HG02759 (cell line): Measurements from ENCODE around the gene FXYD2.
"Not testable (repeated sequence)": the region's sequence is repeated elsewhere in the genome, so short reads cannot be mapped to it uniquely, and the experiment has no call there.

ENCODE experiments used
- ATAC-seq: cut with Tn5 transposase; IDR thresholded peaks from one replicate; pipeline ENCODE4 v1.9.1; 2021; ENCODE audit warnings: mild to moderate bottlenecking, moderate library complexity; ENCODE audit not compliant: unreplicated experiment

The FXYD2 gene

DNA sequence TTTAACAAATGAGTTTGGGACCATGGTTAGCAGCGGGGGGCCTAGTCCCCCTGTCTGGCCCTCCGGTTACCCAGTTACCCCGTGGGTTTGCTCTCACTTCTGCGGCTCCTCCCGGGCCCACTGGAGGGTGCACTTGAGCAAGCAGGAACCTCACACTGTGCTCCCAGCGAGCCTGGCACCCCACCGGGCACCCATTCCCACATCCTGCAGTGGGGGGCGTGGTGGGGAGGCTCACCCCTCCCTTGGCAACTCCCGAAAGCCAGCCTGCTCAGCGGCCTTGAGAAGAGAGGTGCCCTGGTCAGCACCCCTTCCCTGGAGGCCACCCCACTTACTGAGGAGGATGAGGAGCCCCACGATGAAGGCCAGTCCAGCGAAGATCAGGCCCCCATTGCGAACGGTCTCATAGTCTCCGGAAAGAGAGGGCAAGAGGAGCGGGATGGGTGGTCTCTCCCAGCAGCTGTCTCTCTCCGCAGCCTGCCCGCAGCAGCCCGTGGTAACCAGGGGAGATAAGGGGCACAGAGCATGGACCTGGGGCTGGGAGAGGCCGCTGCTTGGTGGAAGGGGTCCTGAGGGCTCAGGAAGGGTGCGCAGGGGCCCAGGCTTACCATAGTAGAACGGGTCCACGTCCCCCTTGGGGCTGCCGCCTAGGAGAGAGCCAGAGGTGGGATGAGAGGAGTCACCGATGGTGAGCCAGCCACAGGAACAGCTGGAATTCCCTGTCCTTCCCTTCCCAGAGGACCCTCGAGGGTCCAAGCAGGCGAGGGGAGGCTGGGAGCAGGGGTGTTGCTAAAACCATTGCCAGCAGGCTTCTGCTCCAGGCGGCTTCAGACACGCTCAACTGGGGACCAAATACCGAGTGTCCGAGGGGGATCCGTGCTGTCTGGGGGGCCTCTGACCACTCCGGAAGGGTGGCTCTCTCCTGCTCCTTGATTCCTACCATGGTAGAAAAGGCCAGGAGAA is 2.2 kb downstream of the FXYD2 start:
- ATAC-seq = no peak

DNA sequence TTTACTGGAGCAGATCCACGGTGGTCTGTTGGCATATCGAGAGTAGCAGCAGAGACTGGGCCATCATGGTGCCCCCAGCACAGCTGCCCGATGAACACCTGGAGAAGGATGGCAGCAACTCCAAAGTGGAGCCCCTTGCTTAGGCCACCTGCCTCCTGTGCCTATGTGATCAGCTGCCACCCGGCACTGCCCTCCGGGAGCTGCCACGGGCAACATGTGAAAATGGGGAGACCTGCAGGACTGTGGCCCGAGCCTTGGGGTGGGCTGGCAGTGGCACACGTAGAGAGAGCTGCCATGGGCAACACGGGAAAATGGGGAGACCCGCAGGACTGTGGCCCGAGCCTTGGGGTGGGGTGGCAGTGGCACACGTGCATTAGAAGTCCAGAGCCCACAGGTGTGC is 3.1 kb downstream of the FXYD2 start:
- no peak for ATAC-seq

DNA sequence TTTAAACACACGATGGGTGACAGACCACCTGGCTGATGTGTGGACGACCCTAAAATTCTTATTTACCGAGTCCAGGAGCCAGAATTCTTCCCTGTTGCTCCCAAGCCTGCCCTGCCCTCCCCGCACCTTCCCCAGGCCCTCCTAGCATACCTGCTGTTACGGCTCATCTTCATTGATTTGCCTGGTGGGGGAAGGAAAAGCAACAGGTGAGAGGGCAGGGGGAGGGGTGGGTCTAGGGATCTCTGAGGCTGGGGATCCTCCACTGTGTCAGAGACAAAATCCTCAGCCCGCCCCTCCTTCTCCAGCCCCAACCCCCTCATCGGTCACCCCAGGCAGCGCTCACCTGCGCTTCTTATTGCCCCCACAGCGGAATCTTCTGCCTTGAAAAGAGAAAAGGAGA is 4.0 kb downstream of the FXYD2 start:
- no peak for ATAC-seq

DNA sequence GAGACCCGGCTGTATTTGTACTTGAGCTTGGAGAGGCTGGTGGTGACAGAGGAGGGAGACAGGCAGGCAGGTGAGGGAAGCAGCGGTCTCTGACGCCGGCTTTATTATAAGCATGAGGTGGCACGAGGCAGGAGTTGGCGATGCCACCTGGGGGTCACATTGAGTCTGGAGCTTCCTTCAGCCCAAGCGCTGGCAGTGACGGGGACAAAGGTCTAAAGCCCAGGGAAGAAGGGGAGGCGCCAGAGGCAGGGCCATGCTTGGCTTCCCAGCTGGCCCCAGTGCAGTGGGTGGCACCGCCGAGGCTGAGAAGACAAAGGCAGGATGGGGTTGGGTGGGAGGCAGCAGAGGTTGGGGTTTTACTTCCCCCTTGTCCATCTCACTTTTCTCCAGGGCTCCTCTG is 4.5 kb downstream of the FXYD2 start:
- ATAC-seq = no peak

- no peak for ATAC-seq
These were observed 5.2 kb downstream of the FXYD2 start for GRCh38 chr11:117819096-117820040.

GRCh38 chr11:117818041-117818873 is 6.3 kb downstream of the FXYD2 start:
- ATAC-seq = peak; percentile 22

GRCh38 chr11:117817368-117818040 is 7.0 kb downstream of the FXYD2 start:
- peak; percentile 30 for ATAC-seq

- no peak for ATAC-seq
These were observed 7.6 kb downstream of the FXYD2 start for GRCh38 chr11:117816846-117817367.

- no peak for ATAC-seq
These were observed 8.3 kb downstream of the FXYD2 start for GRCh38 chr11:117816151-117816741.

DNA sequence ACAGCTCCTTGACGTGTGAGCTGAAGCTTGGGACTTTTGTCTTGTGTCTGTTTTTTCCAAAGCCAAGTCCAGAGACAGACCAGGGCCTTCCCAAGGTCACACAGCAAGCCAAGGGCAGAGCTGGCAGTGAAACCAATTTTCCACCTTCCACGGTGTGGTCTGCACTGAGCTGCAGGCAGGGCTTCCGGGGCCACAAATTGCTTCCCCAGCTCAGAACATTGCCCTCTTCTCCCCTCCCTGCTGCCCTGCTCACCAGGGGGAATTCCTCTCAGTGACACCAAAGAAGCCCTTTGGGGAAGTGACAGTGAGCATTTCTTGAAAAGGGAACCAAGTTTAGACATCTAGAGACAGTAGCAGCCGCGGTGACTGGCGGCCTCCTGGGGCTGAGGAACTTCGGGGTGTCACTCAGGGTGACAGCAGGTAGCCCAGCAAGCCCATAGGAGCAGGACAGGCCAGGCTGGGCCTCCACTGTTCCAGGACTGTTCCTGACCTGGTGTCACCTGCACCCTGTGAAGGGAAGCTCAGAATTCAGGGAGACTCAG is 9.2 kb downstream of the FXYD2 start:
- ATAC-seq = peak; percentile 56

- peak; percentile 44 for ATAC-seq
These were observed 9.7 kb downstream of the FXYD2 start for GRCh38 chr11:117814766-117815261.

DNA sequence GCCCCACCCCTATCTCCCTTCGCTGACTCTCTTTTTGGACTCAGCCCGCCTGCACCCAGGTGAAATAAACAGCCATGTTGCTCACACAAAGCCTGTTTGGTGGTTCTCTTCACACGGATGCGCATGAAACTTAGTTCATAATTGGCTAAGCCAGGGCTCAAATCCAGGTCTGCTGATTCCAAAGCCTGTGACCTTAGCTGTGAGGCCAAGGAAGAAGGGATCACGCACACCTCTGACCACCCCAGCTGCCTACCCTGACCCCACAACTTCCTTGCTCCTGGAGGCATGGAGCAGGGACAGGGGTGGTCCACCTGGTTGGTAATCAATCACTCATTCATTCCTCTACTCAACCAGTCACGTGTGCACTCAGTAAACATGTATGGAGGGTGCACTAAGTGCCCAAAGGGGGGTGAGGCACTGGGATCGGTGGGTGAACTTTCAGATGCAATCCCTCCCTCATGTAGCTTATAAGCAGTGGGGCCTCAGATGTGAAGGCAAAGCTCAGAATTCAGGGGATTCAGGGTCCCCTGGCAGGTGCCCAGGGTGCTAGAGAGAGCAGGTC is 10.3 kb downstream of the FXYD2 start:
- ATAC-seq = peak; percentile 3

DNA sequence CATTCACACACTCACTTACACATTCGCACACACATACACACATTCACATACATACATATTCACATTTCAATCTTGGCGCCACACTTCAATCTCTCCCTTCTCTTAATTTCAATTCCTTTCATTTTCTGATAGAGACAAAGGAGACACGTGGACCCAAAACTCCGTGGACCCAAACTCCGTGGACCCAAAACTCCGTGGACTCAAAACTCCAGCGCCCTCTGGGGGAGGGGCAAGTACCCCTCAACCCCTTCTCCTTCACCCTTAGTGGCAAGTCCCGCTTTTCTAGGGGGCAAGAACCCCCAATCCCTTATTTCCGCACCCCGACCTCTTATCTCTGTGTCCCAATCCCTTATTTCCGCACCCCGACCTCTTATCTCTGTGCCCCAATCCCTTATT is 14.5 kb downstream of the FXYD2 start:
- ATAC-seq = not testable (repeated sequence)

GRCh38 chr11:117809236-117810055 is 15.1 kb downstream of the FXYD2 start:
- no peak for ATAC-seq

- ATAC-seq = no peak
These were observed 15.8 kb downstream of the FXYD2 start for GRCh38 chr11:117808784-117809183.

- no peak for ATAC-seq
These were observed 16.8 kb downstream of the FXYD2 start for GRCh38 chr11:117807482-117808327.

DNA sequence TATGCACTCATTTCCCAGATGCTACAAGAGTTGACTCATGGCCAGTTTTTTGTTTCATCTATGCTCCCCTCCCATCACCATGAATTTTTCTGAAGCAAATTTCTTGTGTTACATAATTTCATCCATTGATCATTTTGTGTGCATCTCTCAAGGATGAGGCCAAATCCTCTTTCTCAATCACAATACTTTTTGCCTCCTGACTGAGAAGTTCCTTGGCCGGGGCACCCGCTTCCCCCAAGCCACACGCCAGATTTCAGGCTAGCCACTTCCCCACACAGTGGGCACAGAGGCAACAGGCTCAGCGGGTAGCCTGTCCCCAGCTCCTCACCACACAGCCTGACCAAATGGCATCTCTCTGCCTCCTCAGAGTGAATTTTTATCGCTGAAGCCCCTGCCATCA is 17.7 kb downstream of the FXYD2 start:
- ATAC-seq = no peak
